ENCODE results near the gene RNF39.
"Not testable (repeated sequence)": the region's sequence is repeated elsewhere in the genome, so short reads cannot be mapped to it uniquely, and the experiment has no call there.

The RNF39 gene

DNA sequence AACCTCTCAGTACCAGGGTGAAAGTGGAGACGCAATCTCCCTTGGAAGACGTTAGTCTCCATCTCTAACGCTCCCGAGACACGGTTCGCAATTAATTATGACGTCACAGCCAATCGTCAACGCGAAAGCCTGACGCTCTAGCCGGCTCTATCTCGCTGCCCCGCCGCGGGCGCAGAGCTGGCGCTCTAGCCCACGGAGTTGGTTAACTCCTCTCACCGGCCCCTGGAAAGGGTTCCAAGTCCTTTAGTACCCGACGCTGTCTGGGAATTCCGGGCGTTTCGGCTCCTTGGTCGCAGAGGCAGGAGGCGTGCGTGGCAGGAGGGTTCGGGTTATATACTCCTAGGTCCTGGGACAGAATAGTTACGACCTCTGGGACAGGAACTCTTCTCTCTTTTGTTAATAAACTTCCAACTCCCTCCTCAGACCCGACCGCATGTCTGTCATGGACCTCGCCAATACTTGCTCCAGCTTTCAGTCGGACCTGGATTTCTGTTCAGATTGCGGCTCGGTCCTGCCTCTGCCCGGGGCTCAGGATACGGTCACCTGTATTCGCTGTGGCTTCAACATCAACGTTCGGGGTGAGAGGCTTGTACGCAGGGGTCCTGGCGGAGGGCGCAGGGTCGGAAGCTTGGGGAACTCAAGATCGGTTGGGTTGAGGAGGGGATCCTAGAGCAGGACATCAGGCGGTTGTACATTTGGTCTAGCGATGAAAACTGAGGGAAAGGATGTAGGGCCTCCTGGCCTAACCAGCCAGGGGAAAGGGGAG lies 14.3 kb downstream of the RNF39 start, which contains the start of gene POLR1H:
Gene POLR1H, plus strand, starts transcription at position 174 of the 766 bp plus-strand sequence. Its CDS starts 260 bp downstream, at position 434.
- peak; percentile 98 for DNase-seq

GRCh38 chr6:30060606-30061091 lies 14.9 kb downstream of the RNF39 start:
- no peak for DNase-seq

DNA sequence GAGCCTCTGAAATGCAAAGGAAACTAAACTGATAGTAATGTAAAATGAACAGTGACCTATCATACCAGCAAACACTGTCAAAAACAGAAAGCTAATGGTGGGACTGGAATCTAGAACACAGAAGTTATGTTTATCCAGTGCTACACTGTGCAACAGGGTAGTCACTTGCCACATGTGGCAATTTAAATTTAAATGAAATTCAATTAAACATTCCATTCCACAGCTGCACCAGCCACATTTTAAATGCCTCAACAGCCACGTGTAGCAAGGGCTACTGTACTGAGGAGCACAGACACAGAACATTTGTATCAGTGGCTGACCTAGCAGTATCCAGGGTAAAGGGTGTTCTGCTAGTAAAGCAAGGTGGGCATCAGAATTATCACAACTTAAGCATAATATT lies 20.1 kb downstream of the RNF39 start:
- no peak for DNase-seq

- no peak for DNase-seq
These were observed 21.9 kb downstream of the RNF39 start for GRCh38 chr6:30053682-30054081.

GRCh38 chr6:30047220-30047619 lies 28.3 kb downstream of the RNF39 start:
- no peak for DNase-seq

- DNase-seq, result no peak
These were observed 30.9 kb downstream of the RNF39 start for GRCh38 chr6:30044630-30045029.

- no peak for DNase-seq
These were observed 31.8 kb downstream of the RNF39 start for GRCh38 chr6:30043744-30044143.

- no peak for DNase-seq
These were observed 32.7 kb downstream of the RNF39 start for GRCh38 chr6:30042914-30043313.

DNA sequence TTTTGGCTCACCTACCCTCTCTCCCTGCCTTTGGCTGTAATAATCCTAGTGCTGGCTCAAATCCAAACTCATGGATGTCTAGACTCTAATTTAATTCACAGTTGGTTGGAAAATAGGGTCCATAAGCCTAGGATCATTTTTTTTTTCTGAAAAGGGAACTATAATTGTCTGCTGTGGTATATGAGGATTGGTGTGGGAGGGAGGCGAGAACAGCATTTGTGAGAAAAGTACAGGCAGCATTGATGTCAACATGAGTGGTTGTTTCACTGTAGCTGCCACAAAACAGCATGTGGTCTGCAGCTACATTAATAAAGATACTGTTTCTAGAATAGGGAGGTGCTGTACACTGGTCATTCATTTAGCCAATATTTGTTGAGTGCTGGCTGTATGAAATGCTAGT lies 33.1 kb downstream of the RNF39 start:
- DNase-seq, result no peak

DNA sequence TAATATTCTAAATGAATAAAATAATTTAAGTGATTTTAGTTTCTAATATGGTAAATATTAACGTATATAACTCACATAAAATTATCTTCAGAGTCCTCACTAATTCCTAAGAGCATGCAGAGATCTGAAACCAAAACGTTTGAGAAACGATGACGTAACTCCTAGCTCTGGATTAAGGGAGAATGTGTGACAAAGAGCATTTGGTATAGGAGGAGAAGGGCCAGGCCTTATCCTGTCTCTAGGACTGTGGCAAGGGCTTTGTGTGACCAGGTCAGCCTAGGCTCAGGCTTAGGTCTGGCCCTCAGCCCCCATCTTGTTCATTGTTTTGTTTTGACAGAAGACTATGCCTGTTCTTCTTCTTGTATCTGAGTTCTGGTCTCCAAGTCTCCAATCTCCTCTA lies 33.7 kb downstream of the RNF39 start:
- DNase-seq, result no peak

DNA sequence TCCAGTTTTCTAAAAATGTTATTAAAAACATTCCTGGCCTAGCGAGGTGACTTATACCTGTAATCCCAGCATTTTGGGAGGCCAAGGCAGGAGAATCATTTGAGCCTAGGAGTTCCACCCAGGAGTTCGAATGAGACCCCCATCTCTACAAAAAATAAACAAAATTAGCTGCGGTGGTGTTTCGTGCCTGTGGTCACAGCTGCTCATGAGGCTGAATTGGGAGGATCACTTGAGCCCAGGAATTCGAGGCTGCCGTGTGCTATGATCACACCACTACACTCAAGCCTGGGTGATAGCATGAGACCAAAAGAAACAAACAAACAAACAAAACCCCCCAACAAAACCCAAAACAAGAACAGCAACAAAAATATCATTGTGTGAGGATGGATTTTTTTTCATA lies 34.3 kb downstream of the RNF39 start:
- no peak for DNase-seq

DNA sequence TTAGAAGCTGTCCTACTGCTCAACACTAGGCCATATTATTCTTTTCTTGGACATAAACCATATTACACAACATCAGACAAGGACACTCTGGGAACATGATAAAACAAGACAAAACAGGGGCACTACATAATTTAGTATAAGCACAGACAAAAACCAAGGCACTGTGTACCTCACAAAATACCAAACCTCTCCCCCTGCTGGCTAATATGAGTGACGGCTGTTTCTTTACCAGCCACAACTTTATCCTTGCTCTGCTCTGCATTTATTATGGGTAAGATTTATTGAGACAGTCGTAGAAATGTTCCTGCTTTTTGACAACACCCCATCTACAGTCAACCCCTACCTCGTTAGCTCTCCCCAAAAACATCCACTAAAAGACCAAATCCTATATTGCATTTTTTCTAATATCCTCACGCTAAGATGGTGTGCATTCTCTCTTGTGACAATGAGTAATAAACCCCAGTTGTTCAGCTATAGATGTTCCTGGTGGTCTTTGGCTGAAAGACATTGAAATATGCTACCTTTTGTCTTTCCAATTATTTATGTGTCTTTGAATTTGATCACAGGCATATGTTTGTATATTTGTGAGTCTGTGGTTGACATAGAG lies 38.3 kb downstream of the RNF39 start:
- no peak for DNase-seq

DNA sequence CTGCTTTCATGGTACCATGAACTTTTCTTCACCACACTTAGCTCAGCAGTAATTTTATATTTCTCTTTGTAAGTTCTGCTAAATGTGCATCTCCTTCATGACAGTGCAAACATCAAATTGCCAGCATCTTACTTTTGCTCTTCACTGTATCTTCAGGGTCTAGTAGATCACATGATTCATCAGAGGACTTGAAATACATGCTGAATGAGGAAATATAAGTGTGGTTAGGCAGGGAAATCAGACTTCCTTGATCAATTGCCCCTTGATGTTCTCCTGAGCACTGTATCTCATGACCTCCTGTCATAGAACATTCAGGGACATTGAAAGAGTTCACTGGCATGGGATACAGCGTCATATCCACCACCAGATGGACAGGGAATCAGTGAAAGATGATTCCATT lies 39.8 kb downstream of the RNF39 start:
- no peak for DNase-seq

DNA sequence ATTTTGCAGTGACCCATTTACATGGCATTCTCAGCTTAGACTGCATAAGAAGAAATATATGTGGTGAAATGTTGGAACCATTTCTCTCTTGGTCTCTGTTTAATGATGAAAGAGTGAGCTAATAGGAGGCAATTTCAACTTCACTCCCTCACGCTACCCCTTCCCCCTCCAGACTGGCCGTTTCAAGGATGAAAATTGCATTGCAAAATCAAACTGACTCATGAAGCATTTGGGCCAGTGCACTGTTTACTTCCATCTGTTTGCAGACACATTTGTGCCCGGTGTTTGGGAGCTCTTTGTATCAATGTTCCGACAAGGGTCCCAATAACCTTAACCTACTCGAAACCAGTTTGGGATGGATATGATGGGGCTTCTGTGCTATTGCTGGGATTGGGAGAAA lies 42.1 kb downstream of the RNF39 start:
- DNase-seq, result not testable (repeated sequence)

DNA sequence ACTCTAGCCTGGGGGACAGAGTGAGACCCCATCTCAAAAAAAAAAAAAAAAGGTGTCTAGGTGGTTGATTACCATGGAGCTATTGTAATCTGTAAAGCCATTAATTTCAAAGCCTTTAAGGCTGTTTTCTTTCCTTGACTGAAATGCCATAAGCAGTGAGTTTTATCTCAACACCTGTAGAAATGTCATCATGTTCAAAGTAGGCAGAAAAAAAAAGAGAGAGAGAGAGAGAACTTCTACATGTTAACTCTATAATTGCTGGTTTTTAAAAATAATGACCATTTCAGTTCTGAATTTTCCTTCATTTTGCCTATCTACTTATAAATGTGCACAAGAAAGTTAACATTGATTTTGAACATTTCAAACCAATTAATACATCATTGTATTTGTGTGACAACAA lies 44.2 kb downstream of the RNF39 start:
- no peak for DNase-seq

- no peak for DNase-seq
These were observed 46.0 kb downstream of the RNF39 start for GRCh38 chr6:30029588-30029987.

- DNase-seq, result no peak
These were observed 50.4 kb downstream of the RNF39 start for GRCh38 chr6:30025186-30025585.

DNA sequence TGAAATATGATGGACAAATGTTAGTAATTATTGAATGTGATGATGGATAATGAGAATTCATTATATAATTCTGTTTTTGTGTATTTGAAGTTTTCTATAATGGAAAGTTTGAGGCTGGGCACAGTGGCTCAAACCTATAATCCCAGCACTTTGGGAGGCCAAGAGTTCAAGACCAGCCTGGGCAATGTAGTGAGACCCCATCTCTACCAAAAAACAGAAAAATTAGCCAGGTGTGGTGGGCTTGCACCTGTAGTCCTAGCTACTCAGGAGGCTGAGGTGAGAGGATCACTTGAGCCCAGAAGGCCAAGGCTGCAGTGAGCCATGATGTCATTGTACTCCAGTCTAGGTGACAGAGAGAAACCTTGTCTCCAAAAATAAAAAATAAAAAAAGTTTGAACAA lies 52.9 kb downstream of the RNF39 start:
- not testable (repeated sequence) for DNase-seq

GRCh38 chr6:30022189-30022588 lies 53.4 kb downstream of the RNF39 start:
- no peak for DNase-seq

GRCh38 chr6:30020626-30021025 lies 54.9 kb downstream of the RNF39 start:
- DNase-seq, result no peak

Measured in NCI-H748 treated with DMSO at 0.1 percent for 48 hours (cell line).